ENCODE results near the gene TUBA1A.

- TF ChIP-seq EZH2phosphoT487 (IDR thresholded peaks at IDR 0.05) (peak; percentile 33), CTCF (IDR thresholded peaks at IDR 0.05) (no peak)
Observed at GRCh38 chr12:49223590-49224369, 34.9 kb upstream of the TUBA1A start.

All from neural progenitor cell (in vitro differentiated cells).